ENCODE data around the gene CCDC43.
"Not testable (repeated sequence)": the region's sequence is repeated elsewhere in the genome, so short reads cannot be mapped to it uniquely, and the experiment has no call there.

CCDC43 gene

GRCh38 chr17:44652727-44653126 is 36.8 kb downstream of the CCDC43 start:
- FAIRE-seq (no peak), DNase-seq (ENCODE audit: insufficient read length, low spot score) (no peak)
- TF ChIP-seq POLR2A (IDR thresholded peaks at IDR 0.05; ENCODE audit: low read depth, low read length) = no peak

GRCh38 chr17:44651228-44651627 is 38.3 kb downstream of the CCDC43 start:
- no peak for DNase-seq (ENCODE audit: insufficient read length, low spot score)
- FAIRE-seq = no peak
- no peak for TF ChIP-seq POLR2A (IDR thresholded peaks at IDR 0.05; ENCODE audit: low read depth, low read length)

DNA sequence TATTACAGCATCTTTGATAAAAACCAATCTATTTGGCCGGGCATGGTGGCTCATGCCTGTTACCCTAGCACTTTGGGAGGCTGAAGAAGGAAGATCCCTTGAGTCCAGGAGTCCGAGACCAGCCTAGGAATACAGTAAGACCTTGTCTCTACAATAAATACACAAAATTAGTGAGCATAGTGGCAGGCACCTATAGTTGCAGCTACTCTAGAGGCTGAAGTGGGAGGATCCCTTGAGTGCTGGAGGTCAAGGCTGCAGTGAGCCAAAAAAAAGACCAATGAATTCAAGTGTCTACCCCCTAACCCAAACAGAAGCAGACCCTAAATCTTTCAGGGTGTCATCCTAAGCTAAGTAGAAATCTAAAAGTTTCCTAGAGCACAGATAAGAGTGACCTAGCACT is 40.6 kb downstream of the CCDC43 start:
- no peak for FAIRE-seq
- no peak for DNase-seq (ENCODE audit: insufficient read length, low spot score)
- no peak for TF ChIP-seq POLR2A (IDR thresholded peaks at IDR 0.05; ENCODE audit: low read depth, low read length)

DNA sequence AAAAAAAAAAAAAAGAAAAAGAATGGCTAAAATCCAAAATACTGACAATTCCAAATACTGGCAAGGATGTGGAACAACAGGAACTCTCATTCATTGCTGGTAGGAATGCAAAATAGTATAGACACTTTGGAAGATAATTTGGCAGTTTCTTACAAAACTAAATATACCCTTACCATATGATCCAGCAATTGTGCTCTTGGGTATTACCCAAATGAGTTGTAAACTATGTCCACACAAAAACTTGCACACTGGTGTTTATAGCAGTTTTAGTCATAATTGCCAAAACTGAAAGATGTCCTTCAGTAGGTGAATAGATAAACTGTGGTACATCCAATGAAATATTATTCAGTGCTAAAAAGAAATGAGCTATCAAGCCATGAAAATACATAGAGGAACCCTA is 41.8 kb downstream of the CCDC43 start:
- FAIRE-seq (no peak), DNase-seq (ENCODE audit: insufficient read length, low spot score) (no peak)
- no peak for TF ChIP-seq POLR2A (IDR thresholded peaks at IDR 0.05; ENCODE audit: low read depth, low read length)

DNA sequence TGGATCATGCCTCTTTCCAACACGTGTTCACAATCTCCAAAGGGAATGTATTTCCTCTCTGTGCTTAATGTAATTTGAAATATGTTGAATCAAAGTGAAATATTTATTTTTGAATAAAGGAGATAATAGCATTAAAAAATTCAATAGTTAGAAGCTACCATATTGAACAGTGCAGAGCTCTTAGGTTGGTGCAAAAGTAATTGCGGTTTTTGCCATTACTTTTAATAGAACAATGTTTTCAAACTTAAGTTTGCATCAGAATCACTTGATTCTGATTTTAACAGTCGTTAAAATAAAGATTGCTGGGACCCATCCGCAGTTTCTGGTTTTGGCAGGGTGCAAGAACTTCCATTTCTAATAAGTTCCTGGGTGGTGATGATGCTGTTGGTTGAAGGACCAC is 43.3 kb downstream of the CCDC43 start:
- FAIRE-seq (no peak), DNase-seq (ENCODE audit: insufficient read length, low spot score) (no peak)
- TF ChIP-seq POLR2A (IDR thresholded peaks at IDR 0.05; ENCODE audit: low read depth, low read length) = no peak

DNA sequence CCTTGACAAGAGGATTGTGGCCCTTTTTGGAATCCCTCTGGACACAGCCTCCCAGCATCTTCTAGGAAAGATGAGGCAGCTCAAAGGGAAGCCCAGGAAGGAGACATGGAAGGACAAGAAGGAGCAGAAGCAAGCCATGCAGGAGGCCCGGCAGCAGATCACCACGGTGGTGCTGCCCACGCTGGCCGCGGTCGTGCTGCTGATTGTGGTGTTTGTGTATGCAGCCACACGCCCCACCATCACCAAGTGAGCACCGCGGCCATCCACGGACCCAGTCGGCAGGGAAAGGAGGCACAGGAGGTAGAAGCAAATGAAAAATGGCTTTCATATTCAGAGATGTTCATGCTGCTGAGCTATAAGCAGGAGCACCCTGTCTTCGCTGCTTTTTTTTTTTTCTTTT is 44.2 kb downstream of the CCDC43 start:
- no peak for FAIRE-seq

GRCh38 chr17:44642834-44643233 is 46.7 kb downstream of the CCDC43 start:
- DNase-seq (ENCODE audit: insufficient read length, low spot score) (no peak), FAIRE-seq (no peak)
- no peak for TF ChIP-seq POLR2A (IDR thresholded peaks at IDR 0.05; ENCODE audit: low read depth, low read length)

More for the DNA sequence above, 44.2 kb downstream of the CCDC43 start:
- no peak for DNase-seq (ENCODE audit: insufficient read length, low spot score)
- TF ChIP-seq POLR2A (IDR thresholded peaks at IDR 0.05; ENCODE audit: low read depth, low read length) = no peak

- DNase-seq (ENCODE audit: insufficient read length, low spot score) (no peak), FAIRE-seq (no peak)
- TF ChIP-seq POLR2A (IDR thresholded peaks at IDR 0.05; ENCODE audit: low read depth, low read length) = no peak
Observed at GRCh38 chr17:44637066-44637465, 52.5 kb downstream of the CCDC43 start.

DNA sequence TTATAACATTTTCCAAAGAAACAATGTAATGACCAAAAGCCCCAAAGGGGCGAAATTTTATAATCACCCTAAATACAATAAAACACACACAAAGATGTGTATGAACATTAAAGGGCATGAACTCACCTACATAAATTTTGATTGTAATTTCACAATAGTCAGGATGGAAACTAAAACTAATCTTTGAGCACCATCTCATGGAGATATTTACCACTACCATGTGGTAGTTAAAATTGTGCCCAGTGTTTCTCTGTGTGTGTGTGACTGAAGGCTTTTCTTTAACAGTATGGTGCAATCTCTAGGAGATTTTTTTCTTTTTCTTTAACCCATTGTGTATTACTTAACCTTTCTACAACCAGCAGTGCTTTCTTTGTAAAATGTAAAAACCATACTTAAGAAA is 53.0 kb downstream of the CCDC43 start:
- FAIRE-seq = peak; percentile 41
- DNase-seq (ENCODE audit: insufficient read length, low spot score) = peak; percentile 28
- TF ChIP-seq POLR2A (IDR thresholded peaks at IDR 0.05; ENCODE audit: low read depth, low read length) = no peak

- not testable (repeated sequence) for FAIRE-seq; DNase-seq (ENCODE audit: insufficient read length, low spot score)
Observed at GRCh38 chr17:44634401-44634800, 55.2 kb downstream of the CCDC43 start.

DNA sequence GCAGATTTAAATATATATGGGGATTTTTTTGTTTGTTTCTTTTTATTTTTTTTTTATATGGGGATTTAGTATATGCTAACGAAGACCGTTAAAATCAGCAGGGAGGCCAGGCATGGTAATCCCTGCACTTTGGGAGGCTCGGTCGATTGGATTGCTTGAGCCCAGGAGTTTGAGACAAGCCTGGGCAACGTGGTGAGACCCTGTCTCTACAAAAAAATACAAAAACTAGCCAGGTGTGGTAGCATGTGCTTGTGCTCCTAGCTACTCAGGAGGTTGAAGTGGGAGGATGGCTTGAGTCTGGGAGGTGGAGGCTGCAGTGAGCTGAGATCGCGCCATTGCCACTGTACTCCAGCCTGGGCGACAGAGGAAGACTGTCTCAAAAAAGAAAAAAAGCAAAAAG is 55.6 kb downstream of the CCDC43 start:
- no peak for DNase-seq (ENCODE audit: insufficient read length, low spot score)
- no peak for FAIRE-seq
- TF ChIP-seq POLR2A (IDR thresholded peaks at IDR 0.05; ENCODE audit: low read depth, low read length) = no peak

GRCh38 chr17:44630703-44631102 is 58.9 kb downstream of the CCDC43 start:
- DNase-seq (ENCODE audit: insufficient read length, low spot score) (no peak), FAIRE-seq (no peak)
- TF ChIP-seq POLR2A (IDR thresholded peaks at IDR 0.05; ENCODE audit: low read depth, low read length) = no peak

DNA sequence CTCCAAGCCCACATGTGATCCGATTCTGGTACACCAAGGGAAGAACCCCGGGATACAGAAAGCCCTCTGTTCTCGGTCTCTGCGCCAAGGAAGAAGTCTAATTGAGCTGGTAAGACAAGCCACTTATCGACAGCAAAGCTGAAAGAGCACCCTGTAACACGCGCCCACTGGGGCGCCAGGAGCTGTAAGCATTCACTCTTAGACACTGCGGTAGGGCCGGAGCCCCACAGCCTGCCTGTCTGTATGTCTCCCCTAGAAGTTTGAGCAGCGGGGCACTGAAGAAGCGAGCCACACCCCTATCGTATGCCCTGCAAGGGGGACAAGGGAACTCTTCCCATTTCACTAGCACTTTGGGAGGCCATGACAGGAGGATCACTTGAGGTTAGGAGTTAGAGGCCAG is 60.3 kb downstream of the CCDC43 start:
- DNase-seq (ENCODE audit: insufficient read length, low spot score) (no peak), FAIRE-seq (no peak)
- TF ChIP-seq POLR2A (IDR thresholded peaks at IDR 0.05; ENCODE audit: low read depth, low read length) = no peak

- TF ChIP-seq POLR2A (IDR thresholded peaks at IDR 0.05; ENCODE audit: low read depth, low read length) = no peak
- DNase-seq (ENCODE audit: insufficient read length, low spot score) = no peak
- FAIRE-seq = no peak
Observed at GRCh38 chr17:44628243-44629188, 61.1 kb downstream of the CCDC43 start.

DNA sequence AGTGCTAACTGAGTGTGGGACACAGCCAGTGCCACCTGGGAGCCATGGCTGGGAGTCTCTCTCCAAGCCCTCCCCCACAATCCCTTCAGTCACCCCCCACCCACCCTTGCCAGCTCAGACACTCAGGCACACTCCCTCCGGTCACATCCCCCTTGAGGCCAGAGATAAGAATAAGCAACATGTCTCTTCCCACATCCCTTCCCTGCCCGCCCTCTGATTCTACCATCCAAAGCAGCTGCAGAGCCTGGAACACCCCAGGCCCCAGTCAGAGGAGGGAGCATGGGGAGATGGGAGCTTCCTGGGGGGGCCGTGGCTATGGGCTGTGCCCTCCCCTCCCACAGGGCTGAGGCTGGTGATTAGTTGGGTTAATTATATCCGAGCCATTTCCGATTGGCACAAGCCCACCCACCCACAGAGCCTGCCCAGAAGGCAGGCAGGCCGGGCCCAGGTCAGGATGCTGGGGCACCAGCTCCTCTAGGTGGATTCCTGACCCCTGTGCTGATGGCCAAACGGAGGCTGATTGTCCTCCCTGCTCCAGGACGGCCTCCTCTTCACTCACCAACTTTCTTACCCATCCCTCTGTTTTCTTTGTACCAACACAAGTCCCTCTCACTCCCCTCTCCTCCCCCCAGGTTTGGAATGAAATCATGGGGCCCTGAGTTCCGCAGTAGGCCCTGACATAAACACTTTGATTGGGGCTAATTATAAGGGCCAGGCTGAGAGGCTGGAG is 61.9 kb downstream of the CCDC43 start:
- DNase-seq (ENCODE audit: insufficient read length, low spot score) (no peak), FAIRE-seq (no peak)
- no peak for TF ChIP-seq POLR2A (IDR thresholded peaks at IDR 0.05; ENCODE audit: low read depth, low read length)

Measured in H54 (cell line).